ENCODE measurements around the gene TM9SF2. TPM values are rescaled to one million over a fixed set of nuclear protein-coding genes. Genes with fewer than 3 reads are reported as not detected.
A peak's percentile ranks its signal among the peaks of the same experiment; 100 is the strongest.
"Not testable (repeated sequence)": the region's sequence is repeated elsewhere in the genome, so short reads cannot be mapped to it uniquely, and the experiment has no call there.

The TM9SF2 gene
- total RNA-seq, 1 experiment from 2014 or later: 84.6 TPM

GRCh38 chr13:99566125-99567083 lies 65.1 kb downstream of the TM9SF2 start:
- no peak for TF ChIP-seq EZH2 (IDR thresholded peaks at IDR 0.05; ENCODE audit: low read length, unreplicated experiment)
- no peak for TF ChIP-seq EZH2phosphoT487 (IDR thresholded peaks at IDR 0.05; ENCODE audit: borderline replicate concordance, low read length)
- no peak for TF ChIP-seq CTCF (conservative IDR thresholded peaks at IDR 0.05; ENCODE audit: low read depth, low read length)
- POLR2A ChIA-PET (ENCODE audit: unreplicated experiment): no interaction called here
- Histone ChIP-seq H3K9me2 (replicated peaks; ENCODE audit: low read length) (no peaks in the 10 kb centered on the region), H3K4me1 (ENCODE audit: insufficient read depth, low read length) (no peaks in the 10 kb centered on the region), H3K4me3 (ENCODE audit: low read length) (no peak overlapping the region), H3K9me3 (ENCODE audit: low read length) (no peaks in the 10 kb centered on the region), H3K79me2 (ENCODE audit: low read length) (no peaks in the 10 kb centered on the region), H3K36me3 (ENCODE audit: low read depth, low read length) (no peaks in the 10 kb centered on the region), H3K9ac (ENCODE audit: low read length) (no peak overlapping the region), H2AFZ (ENCODE audit: low read length) (no peak overlapping the region), H3K4me2 (ENCODE audit: low read length) (no peak overlapping the region), H4K20me1 (ENCODE audit: low read length) (no peaks in the 10 kb centered on the region), H3K27me3 (ENCODE audit: low read length) (no peaks in the 10 kb centered on the region), H3F3A (ENCODE audit: low read length, unreplicated experiment) (no peaks in the 10 kb centered on the region), H3K27ac (ENCODE audit: low read length) (no peak overlapping the region)
- CTCF ChIA-PET: no interaction called here
- DNase-seq (no peak), ATAC-seq (no peak)
- intact Hi-C loops (cut with micrococcal nuclease): no loop called here
- no TSS peak for BruUV-seq (replicated peaks)

- intact Hi-C loops (cut with micrococcal nuclease); H3F3A ChIP-seq (ENCODE audit: low read length, unreplicated experiment); H3K9me3 ChIP-seq (ENCODE audit: low read length); H2AFZ ChIP-seq (ENCODE audit: low read length); H3K4me1 ChIP-seq (ENCODE audit: insufficient read depth, low read length); H4K20me1 ChIP-seq (ENCODE audit: low read length); H3K9ac ChIP-seq (ENCODE audit: low read length); H3K79me2 ChIP-seq (ENCODE audit: low read length); H3K27me3 ChIP-seq (ENCODE audit: low read length); POLR2A ChIA-PET (ENCODE audit: unreplicated experiment); H3K4me2 ChIP-seq (ENCODE audit: low read length); H3K4me3 ChIP-seq (ENCODE audit: low read length); ATAC-seq; H3K36me3 ChIP-seq (ENCODE audit: low read depth, low read length); DNase-seq; CTCF ChIA-PET; H3K9me2 ChIP-seq (replicated peaks; ENCODE audit: low read length); H3K27ac ChIP-seq (ENCODE audit: low read length): not testable (repeated sequence)
- TSS peak; percentile 6 for BruUV-seq (replicated peaks)
Observed at GRCh38 chr13:99568901-99569300, 67.6 kb downstream of the TM9SF2 start.

GRCh38 chr13:99572131-99572530 lies 70.9 kb downstream of the TM9SF2 start:
- DNase-seq: no peak
- no TSS peak for BruUV-seq (replicated peaks)
- intact Hi-C loops (cut with micrococcal nuclease): no loop called here
- Histone ChIP-seq H3K4me2 (ENCODE audit: low read length) (no peak overlapping the region), H3K4me1 (ENCODE audit: insufficient read depth, low read length) (no peaks in the 10 kb centered on the region), H3F3A (ENCODE audit: low read length, unreplicated experiment) (no peaks in the 10 kb centered on the region), H3K27ac (ENCODE audit: low read length) (no peak overlapping the region), H3K9me2 (replicated peaks; ENCODE audit: low read length) (no peaks in the 10 kb centered on the region), H4K20me1 (ENCODE audit: low read length) (no peaks in the 10 kb centered on the region), H3K27me3 (ENCODE audit: low read length) (no peaks in the 10 kb centered on the region), H3K9ac (ENCODE audit: low read length) (no peak overlapping the region), H2AFZ (ENCODE audit: low read length) (no peak overlapping the region), H3K9me3 (ENCODE audit: low read length) (no peaks in the 10 kb centered on the region), H3K4me3 (ENCODE audit: low read length) (no peak overlapping the region), H3K79me2 (ENCODE audit: low read length) (no peaks in the 10 kb centered on the region), H3K36me3 (ENCODE audit: low read depth, low read length) (no peaks in the 10 kb centered on the region)
- ChIA-PET POLR2A (ENCODE audit: unreplicated experiment) (no interaction called here), CTCF (no interaction called here)
- TF ChIP-seq EZH2phosphoT487 (IDR thresholded peaks at IDR 0.05; ENCODE audit: borderline replicate concordance, low read length) (no peak), CTCF (conservative IDR thresholded peaks at IDR 0.05; ENCODE audit: low read depth, low read length) (no peak), EZH2 (IDR thresholded peaks at IDR 0.05; ENCODE audit: low read length, unreplicated experiment) (no peak)
- no peak for ATAC-seq

Data from PC-3 (cell line).